ENCODE results near the gene LARGE1.
"Not testable (repeated sequence)": the region's sequence is repeated elsewhere in the genome, so short reads cannot be mapped to it uniquely, and the experiment has no call there.

LARGE1 gene

DNA sequence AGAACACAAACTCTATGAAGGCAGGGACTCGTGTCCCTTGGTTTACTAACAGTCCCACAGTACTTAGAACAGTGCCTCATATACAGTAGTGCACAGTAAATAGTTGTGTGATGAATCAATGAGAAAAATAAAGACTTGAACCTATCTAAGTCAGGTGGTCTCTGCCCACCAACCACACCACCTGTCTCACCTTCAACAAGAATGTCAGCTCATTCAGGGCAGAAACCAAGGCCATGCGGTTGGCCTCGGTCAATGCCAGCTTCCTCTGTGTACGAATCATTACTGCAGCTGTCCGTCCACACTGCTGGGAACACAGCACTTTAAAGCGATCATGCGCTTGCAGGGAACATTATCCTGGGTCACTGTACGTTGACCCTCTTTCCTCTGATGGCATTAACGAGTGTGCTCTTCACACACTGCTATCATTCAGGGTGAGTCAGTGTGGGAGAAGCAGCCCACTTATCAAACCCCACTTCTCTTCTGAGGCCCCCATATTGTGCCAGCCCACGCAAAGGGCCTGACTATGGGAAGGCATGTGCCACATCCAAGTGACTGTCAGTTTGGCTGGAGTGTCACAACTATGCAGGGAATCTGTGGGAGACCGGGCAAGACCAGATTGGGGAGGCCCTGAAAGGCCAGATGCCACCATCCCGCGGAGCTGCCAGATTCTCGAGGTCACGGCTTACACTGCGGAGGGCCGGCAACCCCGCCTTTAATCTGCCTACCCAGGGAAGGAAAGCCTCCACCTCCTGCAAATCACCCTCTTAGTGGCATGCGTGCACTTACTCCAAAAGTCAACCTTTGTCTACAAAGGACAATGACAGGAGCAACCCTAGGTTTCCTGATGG lies 36.1 kb downstream of the LARGE1 start:
- no peak for DNase-seq

DNA sequence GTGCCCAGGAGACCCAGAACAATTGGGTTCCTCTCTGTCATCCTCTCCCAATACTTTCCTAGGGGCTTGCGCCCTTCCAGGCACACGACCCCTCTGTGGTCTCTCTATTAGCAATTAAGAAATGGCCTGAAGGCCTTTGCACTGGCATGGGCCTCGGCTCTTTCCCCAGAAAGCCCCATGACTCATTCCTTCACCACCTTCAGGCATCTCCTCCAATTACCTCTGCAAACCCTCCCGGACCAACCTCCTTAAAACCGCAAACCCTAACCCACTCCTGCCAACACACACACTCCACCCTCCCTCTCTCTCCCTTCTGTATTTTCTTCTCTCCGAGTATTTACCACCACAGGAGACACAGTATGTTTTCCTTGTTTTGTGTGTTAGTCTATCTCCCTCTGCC lies 36.7 kb downstream of the LARGE1 start:
- DNase-seq, result no peak

DNA sequence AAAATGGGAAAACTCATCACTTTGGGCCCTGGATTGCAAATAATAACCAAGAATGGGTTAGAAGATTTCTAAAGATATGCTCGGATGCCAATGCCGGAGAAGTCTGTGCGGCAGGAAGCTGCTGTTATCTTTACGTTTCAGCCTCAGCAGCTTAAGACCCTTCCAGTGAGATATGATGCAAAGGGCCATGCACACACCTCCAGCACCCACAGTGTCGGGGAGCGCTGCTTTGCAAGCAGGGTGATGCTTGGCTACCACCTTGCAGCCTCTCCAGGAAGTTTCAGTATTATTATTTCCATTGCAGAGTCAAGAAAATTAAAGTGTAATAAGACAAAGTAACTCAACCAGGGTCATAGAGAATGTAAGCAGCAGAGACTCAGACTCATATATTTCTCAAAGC lies 37.3 kb downstream of the LARGE1 start:
- DNase-seq, result no peak

GRCh38 chr22:33880986-33881385 lies 39.3 kb downstream of the LARGE1 start:
- no peak for DNase-seq

GRCh38 chr22:33879796-33880195 lies 40.5 kb downstream of the LARGE1 start:
- no peak for DNase-seq

DNA sequence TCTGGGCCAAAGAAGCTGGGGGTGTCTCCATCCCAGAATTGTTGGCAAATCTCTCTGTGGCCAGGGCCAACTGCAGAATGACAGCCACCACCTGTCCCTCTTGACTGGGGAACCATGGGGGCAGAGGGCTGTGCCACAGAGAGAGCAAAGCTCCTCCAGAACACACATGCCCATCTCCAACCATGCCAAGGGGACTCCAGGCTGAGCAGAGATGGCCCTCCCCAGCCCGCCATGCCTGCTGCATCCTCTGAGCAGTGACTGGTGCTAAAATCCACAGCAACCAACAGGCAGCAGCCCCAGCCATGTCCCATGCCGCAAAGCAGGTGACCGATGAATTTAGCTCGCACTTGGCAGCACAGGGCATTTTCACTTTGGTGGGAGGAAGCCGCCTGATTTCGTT lies 45.0 kb downstream of the LARGE1 start:
- no peak for DNase-seq

DNA sequence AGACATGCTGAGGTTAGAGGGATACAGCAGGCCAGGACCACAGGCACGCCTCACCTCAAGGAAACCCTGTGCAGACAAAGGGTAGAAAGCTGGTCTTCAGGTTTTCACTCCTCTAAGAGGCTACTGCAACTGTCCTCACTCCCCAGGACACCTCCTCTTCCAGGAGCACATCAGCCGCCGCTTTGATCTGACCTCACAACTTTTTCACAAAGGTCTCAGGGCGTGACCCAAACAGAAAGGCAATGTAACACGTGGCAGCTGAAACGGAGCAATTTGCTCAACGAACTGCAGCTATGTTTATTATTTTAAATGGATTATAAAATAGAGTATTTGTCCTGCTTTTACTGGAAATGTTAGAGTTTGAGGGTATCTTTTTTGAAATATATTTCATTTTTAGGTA lies 46.1 kb downstream of the LARGE1 start:
- DNase-seq, result no peak

DNA sequence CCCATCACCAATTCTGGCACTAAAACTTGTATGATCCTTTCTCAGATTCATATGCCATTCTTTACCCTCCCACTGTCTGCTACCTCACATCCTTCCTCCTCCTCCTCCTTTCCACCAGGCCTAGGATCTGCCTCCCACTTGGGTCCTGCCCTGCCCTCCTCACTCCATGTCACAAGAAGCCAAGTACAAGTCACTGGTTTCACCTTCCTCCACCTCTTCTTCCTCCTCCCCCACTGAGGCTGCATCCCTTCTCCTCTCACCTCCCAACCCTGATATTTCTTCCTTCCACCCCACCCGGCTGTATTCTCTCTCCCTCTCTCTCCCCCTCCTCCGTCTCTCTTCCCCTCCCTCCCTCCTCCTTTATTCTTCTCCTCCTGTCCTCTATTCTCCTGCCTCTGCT lies 46.6 kb downstream of the LARGE1 start:
- DNase-seq, result no peak

GRCh38 chr22:33873186-33873585 lies 47.1 kb downstream of the LARGE1 start:
- DNase-seq, result no peak

- no peak for DNase-seq
These were observed 48.3 kb downstream of the LARGE1 start for GRCh38 chr22:33871935-33872334.

- DNase-seq, result no peak
These were observed 50.3 kb downstream of the LARGE1 start for GRCh38 chr22:33869946-33870345.

- DNase-seq, result no peak
These were observed 52.3 kb downstream of the LARGE1 start for GRCh38 chr22:33867971-33868370.

- no peak for DNase-seq
These were observed 53.0 kb downstream of the LARGE1 start for GRCh38 chr22:33867118-33867866.

DNA sequence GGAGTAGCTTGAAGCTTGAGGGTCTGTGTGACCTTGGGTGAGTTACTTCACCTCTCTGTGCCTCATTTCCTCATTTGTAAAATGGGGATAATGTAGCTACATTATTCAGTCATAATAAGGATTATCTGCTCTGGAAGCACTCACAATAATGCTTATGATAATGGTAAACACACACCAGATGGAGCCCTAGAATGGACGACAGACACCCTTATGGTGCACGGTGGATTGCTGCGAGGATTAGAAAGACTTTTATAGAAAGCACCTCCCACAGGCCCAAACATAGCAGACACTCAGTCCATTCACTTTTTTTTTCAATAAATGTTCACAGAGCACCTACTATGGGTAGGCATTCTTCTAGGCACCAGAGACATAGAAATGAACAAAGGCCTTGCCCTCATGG lies 53.8 kb downstream of the LARGE1 start:
- no peak for DNase-seq

- no peak for DNase-seq
These were observed 54.3 kb downstream of the LARGE1 start for GRCh38 chr22:33865996-33866395.

- DNase-seq, result no peak
These were observed 55.0 kb downstream of the LARGE1 start for GRCh38 chr22:33865248-33865647.

GRCh38 chr22:33864723-33865130 lies 55.5 kb downstream of the LARGE1 start:
- no peak for DNase-seq

GRCh38 chr22:33861216-33861875 lies 58.9 kb downstream of the LARGE1 start:
- DNase-seq, result no peak

GRCh38 chr22:33860386-33860785 lies 59.9 kb downstream of the LARGE1 start:
- no peak for DNase-seq

DNA sequence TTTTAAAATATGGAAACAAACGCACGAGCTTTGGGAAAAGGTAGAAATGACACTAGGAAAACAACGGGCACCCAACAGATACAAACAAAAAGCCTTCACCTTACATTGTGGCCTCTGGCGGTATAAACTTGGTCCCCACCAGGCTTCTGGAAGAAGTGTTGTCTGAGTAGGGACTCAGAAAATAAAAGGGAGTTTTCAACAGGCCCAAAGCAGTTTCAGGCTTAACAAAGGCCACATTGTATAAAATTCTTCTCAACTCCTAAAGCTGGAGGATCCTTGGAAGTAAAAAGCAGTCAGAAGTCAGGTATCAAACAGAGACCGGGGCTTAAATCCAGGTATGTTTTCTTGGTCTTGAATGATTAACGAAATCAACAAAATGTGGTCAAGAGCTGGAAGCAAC lies 61.0 kb downstream of the LARGE1 start:
- no peak for DNase-seq

GRCh38 chr22:33858653-33859052 lies 61.6 kb downstream of the LARGE1 start:
- not testable (repeated sequence) for DNase-seq

DNA sequence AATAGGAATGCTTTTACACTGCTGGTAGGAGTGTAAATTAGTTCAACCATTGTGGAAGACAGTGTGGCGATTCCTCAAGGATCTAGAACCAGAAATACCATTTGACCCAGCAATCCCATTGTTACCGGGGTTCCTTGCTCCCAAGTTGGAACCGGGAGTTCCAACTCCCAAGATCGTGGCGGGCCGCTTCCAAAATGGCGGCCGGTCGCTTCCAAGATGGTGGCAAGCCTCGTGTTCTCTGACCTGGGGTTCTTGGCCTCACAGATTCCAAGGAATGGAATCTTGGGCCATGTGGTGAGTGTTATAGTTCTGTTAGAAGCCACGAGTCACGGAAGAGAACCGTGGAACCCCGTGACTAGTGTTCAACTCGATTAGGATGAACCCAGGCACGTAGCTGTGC lies 62.5 kb downstream of the LARGE1 start:
- DNase-seq, result not testable (repeated sequence)

GRCh38 chr22:33854724-33855123 lies 65.6 kb downstream of the LARGE1 start:
- DNase-seq, result no peak

Measured in activated effector memory CD4-positive, alpha-beta T cell treated with anti-CD3 and anti-CD28 coated beads, Interleukin-2, amount 50 U/mL, for 16 hours (primary cell).